Chondrocyte (in vitro differentiated cells): ENCODE results near the gene UPF1. TPM values are rescaled to one million over a fixed set of nuclear protein-coding genes. Genes with fewer than 3 reads are reported as not detected.

Experiments
- DNase-seq: peaks from one replicate; pipeline ENCODE4 v3.0.0; 2021; ENCODE audit warnings: mixed read lengths, low spot score
- H3K27ac Mint-ChIP-seq: one replicate; pipeline ENCODE4 v1.8.0; 2021; ENCODE audit warnings: mild to moderate bottlenecking, moderate library complexity, mixed read lengths; ENCODE audit not compliant: unreplicated experiment
- H3K27me3 Mint-ChIP-seq: 2 replicates; pipeline ENCODE4 v1.8.0; 2021; ENCODE audit warnings: low read depth, mixed read lengths
- H3K36me3 Mint-ChIP-seq: 2 replicates; pipeline ENCODE4 v1.8.0; 2021; ENCODE audit warnings: low read depth, mixed read lengths
- H3K4me1 Mint-ChIP-seq: 2 replicates; pipeline ENCODE4 v1.8.0; 2021; ENCODE audit warnings: low read depth, mild to moderate bottlenecking, mixed read lengths
- H3K4me3 Mint-ChIP-seq: one replicate; pipeline ENCODE4 v1.8.0; 2021; ENCODE audit warnings: mild to moderate bottlenecking, moderate library complexity, mixed read lengths; ENCODE audit not compliant: unreplicated experiment
- H3K9me3 Mint-ChIP-seq: 2 replicates; pipeline ENCODE4 v1.8.0; 2021; ENCODE audit warnings: low read depth, mixed read lengths
- total RNA-seq: library from RNA; stranded (reverse); gene quantifications from 3 replicates; pipeline ENCODE4 v1.2.1, GENCODE V29; 2021
- TF ChIP-seq, protein P1 (sequence below): fragments of 200-600 bp; sonication (generic); IDR thresholded peaks from 2 replicates; pipeline ENCODE4 v1.5.0; 2021; ENCODE audit warnings: antibody characterized with exemption, mild to moderate bottlenecking, moderate library complexity

The UPF1 gene
- total RNA-seq, 1 donor from 2014 or later: 40.4 TPM

DNA sequence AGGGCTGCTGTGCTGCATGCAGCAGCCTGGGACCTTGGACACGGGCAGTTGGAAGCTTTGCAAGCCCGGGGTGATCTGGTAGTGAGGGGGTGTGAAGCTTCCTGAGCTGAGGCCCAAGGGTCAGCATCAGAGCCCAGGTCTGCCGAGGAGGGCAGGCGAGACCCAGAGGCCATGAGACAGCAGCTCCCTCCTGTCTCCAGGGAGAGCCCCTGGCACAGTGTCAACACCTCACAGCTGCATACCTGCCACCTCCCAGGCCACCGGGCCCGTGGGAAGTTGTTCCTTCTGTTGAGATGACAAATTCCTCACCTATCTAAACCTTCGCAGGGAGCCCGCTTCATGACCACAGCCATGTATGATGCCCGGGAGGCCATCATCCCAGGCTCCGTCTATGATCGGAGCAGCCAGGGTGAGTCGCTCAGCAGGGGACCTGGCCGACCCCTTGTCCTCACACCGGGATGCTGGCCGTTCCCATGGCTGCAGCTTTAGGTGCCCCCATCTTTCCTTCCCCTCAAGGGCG, 32.1 kb downstream of the UPF1 start:
- Mint-ChIP-seq H3K27ac (no peak overlapping the region), H3K9me3 (no peaks in the 10 kb centered on the region), H3K27me3 (no peaks in the 10 kb centered on the region), H3K36me3 (peaks cover 24% of the 10 kb centered on the region), H3K4me3 (no peak overlapping the region), H3K4me1 (no peaks in the 10 kb centered on the region)
- TF ChIP-seq, protein P1, sequence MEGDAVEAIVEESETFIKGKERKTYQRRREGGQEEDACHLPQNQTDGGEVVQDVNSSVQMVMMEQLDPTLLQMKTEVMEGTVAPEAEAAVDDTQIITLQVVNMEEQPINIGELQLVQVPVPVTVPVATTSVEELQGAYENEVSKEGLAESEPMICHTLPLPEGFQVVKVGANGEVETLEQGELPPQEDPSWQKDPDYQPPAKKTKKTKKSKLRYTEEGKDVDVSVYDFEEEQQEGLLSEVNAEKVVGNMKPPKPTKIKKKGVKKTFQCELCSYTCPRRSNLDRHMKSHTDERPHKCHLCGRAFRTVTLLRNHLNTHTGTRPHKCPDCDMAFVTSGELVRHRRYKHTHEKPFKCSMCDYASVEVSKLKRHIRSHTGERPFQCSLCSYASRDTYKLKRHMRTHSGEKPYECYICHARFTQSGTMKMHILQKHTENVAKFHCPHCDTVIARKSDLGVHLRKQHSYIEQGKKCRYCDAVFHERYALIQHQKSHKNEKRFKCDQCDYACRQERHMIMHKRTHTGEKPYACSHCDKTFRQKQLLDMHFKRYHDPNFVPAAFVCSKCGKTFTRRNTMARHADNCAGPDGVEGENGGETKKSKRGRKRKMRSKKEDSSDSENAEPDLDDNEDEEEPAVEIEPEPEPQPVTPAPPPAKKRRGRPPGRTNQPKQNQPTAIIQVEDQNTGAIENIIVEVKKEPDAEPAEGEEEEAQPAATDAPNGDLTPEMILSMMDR: no peak
- peak; percentile 76 for DNase-seq

DNA sequence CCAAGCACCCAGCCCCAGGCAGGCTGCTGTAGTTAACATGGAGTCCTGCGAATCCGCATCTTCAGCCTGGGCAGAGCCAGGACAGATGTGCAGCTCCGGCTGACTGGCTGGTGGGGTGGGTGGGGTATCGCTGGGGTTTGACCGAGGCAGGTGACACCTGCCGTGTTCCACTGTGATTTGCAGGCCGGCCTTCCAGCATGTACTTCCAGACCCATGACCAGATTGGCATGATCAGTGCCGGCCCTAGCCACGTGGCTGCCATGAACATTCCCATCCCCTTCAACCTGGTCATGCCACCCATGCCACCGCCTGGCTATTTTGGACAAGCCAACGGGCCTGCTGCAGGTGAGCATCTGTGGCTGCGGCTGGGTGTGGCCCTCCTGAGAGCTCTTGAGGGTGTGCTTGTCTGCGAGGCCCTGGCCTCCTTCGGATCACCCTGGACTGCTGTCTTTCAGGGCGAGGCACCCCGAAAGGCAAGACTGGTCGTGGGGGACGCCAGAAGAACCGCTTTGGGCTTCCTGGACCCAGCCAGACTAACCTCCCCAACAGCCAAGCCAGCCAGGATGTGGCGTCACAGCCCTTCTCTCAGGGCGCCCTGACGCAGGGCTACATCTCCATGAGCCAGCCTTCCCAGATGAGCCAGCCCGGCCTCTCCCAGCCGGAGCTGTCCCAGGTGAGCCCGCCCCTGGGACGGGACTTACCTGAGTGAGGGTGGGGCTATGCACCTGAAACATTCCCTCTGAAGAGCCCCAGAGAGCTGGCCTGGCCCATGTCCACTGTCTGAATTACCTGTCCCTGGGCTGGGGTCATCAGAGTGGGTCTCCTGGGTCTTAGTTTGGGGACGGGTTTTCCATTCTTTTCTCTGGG, 33.6 kb downstream of the UPF1 start:
- no peak overlapping the region for H3K27ac Mint-ChIP-seq
- H3K4me3 Mint-ChIP-seq: no peak overlapping the region
- H3K36me3 Mint-ChIP-seq: peaks cover 22% of the 10 kb centered on the region
- TF ChIP-seq, protein P1: no peak
- H3K9me3 Mint-ChIP-seq: no peaks in the 10 kb centered on the region
- no peaks in the 10 kb centered on the region for H3K27me3 Mint-ChIP-seq
- H3K4me1 Mint-ChIP-seq: no peaks in the 10 kb centered on the region
- no peak for DNase-seq

DNA sequence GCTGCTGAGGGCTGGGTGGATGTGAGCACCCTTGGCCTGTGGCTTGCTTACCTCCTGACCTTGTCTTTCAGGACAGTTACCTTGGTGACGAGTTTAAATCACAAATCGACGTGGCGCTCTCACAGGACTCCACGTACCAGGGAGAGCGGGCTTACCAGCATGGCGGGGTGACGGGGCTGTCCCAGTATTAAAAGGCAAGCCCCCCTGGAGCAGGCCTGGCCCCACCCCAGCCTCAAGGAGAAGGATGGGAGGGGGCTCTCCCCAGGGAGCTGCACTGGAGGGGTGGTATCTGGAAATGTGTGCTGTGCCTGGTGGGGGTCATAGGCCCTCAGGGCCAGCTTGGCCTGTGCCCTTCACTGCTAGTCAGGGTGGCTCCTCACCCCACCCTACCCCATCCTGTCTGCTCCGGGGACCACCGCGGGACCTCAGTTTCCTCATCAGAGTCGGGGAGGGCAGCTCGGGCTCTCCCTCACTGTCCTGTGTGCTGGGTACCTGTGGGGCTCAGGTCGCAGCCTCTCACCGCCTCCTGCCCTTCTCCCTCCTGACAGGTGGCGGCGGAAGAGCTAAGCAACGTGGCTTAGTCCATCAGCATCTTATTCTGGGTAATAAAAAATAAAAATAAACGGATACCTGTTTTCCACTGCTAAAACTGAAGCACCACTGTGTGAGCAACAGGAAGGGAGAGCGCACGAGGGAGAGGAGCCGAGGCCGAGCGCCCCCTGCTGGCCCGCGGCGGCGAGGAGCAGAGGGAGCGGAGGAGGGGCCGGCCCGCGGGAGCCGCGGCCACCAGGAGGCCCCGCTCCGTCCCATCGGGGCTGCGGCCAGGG, 34.4 kb downstream of the UPF1 start:
- DNase-seq: peak; percentile 82
- TF ChIP-seq, protein P1: peak; percentile 99
- Mint-ChIP-seq H3K27ac (no peak overlapping the region), H3K4me1 (no peaks in the 10 kb centered on the region), H3K9me3 (no peaks in the 10 kb centered on the region), H3K36me3 (peaks cover 17% of the 10 kb centered on the region), H3K4me3 (no peak overlapping the region), H3K27me3 (no peaks in the 10 kb centered on the region)

DNA sequence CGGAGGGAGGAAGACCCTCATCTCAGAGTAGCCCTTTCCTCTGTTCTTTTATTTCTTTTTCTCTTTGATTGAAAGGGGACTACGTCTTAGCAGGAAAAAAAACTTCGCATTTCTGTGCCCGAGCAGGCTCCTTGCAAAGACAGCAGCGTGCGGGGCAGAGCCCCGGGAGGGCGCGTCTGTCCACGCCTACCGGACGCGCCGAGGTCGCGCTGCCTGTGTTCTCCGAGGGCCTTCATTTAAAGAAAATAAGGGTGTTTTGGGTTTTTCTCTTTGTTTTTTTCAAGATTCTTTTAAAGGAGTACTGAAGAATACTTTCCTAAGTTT, 35.0 kb downstream of the UPF1 start:
- H3K27ac Mint-ChIP-seq: no peak overlapping the region
- no peaks in the 10 kb centered on the region for H3K9me3 Mint-ChIP-seq

DNA sequence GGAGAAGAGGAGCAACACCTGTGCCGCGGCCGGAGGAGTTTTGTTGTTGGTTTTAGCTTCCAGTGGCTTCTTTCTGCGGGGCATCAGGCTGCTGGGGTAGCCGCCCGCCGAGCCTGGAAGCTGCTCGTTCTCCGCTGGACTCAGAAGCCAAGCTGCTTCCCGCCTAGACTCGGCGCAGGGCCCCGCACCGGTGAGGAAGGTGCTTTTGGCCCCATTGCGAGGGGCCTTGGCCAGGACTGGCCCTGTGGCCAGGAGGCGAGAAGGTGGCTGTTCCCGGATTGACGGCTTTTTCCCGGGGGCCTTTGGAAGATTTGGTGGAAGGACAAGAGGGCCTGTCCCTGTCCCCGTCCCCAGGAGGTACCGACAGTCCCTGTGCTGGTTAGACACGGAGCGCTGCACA, 35.4 kb downstream of the UPF1 start:
- H3K36me3 Mint-ChIP-seq: peaks cover 11% of the 10 kb centered on the region
- TF ChIP-seq, protein P1: no peak
- H3K9me3 Mint-ChIP-seq: no peaks in the 10 kb centered on the region
- no peak overlapping the region for H3K4me3 Mint-ChIP-seq
- no peak overlapping the region for H3K27ac Mint-ChIP-seq
- H3K4me1 Mint-ChIP-seq: no peaks in the 10 kb centered on the region
- peak; percentile 80 for DNase-seq
- H3K27me3 Mint-ChIP-seq: no peaks in the 10 kb centered on the region

More for the DNA sequence above, 35.0 kb downstream of the UPF1 start:
- no peaks in the 10 kb centered on the region for H3K4me1 Mint-ChIP-seq
- no peak for DNase-seq
- TF ChIP-seq, protein P1: peak; percentile 67
- H3K36me3 Mint-ChIP-seq: peaks cover 15% of the 10 kb centered on the region
- H3K27me3 Mint-ChIP-seq: no peaks in the 10 kb centered on the region
- H3K4me3 Mint-ChIP-seq: no peak overlapping the region
